ENCODE results near the gene RGS5.

DNA sequence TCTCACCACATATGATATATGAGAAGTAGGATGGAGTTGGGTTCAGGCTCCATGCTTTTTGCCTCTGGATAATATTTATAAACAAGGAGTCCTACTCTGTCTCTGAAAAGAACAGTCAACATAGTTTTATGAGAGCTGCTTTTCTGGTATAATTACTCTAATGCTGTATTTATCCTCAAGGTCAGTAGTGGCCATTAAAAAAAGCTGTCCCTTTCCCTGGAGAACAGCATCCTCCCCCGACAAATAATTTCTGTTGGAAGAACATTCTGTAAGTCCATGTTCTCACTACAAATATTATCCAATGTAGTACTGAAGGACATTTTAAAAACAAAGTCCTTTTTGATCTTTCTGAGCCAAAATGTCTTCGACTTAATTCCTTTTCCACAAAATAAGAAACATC lies 9.0 kb upstream of the RGS5 start:
- TF ChIP-seq, protein P1, sequence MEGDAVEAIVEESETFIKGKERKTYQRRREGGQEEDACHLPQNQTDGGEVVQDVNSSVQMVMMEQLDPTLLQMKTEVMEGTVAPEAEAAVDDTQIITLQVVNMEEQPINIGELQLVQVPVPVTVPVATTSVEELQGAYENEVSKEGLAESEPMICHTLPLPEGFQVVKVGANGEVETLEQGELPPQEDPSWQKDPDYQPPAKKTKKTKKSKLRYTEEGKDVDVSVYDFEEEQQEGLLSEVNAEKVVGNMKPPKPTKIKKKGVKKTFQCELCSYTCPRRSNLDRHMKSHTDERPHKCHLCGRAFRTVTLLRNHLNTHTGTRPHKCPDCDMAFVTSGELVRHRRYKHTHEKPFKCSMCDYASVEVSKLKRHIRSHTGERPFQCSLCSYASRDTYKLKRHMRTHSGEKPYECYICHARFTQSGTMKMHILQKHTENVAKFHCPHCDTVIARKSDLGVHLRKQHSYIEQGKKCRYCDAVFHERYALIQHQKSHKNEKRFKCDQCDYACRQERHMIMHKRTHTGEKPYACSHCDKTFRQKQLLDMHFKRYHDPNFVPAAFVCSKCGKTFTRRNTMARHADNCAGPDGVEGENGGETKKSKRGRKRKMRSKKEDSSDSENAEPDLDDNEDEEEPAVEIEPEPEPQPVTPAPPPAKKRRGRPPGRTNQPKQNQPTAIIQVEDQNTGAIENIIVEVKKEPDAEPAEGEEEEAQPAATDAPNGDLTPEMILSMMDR (conservative IDR thresholded peaks at IDR 0.05): no peak
- no peak for TF ChIP-seq EZH2 (IDR thresholded peaks at IDR 0.05; ENCODE audit: low read depth)

Measured in PC-9 (cell line).